CD4-positive, alpha-beta T cell (primary cell): ENCODE measurements around the gene SCGB2A2. TPM values are rescaled to one million over a fixed set of nuclear protein-coding genes. Genes with fewer than 3 reads are reported as not detected.

Source experiments
- ATAC-seq: fragments of 200-7000 bp; cut with Tn5 transposase; one replicate; pipeline ENCODE4 v1.10.0; 2022; ENCODE audit warnings: mild to moderate bottlenecking; ENCODE audit not compliant: poor library complexity
- CTCF ChIA-PET: fragments of 350-600 bp; sonication (Branson Sonifier 250); formaldehyde crosslinking; loops from one replicate; lab custom pipeline; 2021; ENCODE audit warnings: antibody characterized with exemption, inconsistent platforms; lab: Charles Lee
- POLR2A ChIA-PET: fragments of 350-600 bp; sonication (Branson Sonifier 250); formaldehyde crosslinking; loops from one replicate; lab custom pipeline; 2021; ENCODE audit warnings: antibody characterized with exemption, inconsistent platforms; lab: Charles Lee
- DNase-seq, 14 experiments: peaks; one replicate each; pipeline ENCODE4 v3.0.0-alpha.2; 2013 to 2020; ENCODE audit warnings: mixed read lengths in 2 of 14
- H3K27ac ChIP-seq, 2 donors: one replicate each; pipeline versions ENCODE4 v1.5.1 to v1.7.0; 2013; ENCODE audit warnings: low read length in 2 of 2, low read depth in 1 of 2, mild to moderate bottlenecking in 1 of 2
- H3K27me3 ChIP-seq, 2 experiments: 1 replicate in 1 of 2; 2 replicates in 1 of 2; pipeline versions ENCODE4 v1.6.1 to v1.7.0; 2013; ENCODE audit warnings: low read length in 2 of 2, control low read depth in 1 of 2, mild to moderate bottlenecking in 1 of 2, moderate library complexity in 1 of 2; ENCODE audit not compliant: insufficient read depth in 2 of 2, control insufficient read depth in 1 of 2
- H3K36me3 ChIP-seq: one replicate; pipeline ENCODE4 v1.6.1; 2013; ENCODE audit warnings: low read length, control low read depth; ENCODE audit not compliant: insufficient read depth
- H3K4me1 ChIP-seq: one replicate; pipeline ENCODE4 v1.6.1; 2013; ENCODE audit warnings: low read length, control low read depth; ENCODE audit not compliant: insufficient read depth
- H3K4me3 ChIP-seq: one replicate; pipeline ENCODE4 v1.5.1; 2013; ENCODE audit warnings: mild to moderate bottlenecking, low read length, moderate library complexity
- H3K9me3 ChIP-seq, 2 experiments: 1 replicate in 1 of 2; 2 replicates in 1 of 2; pipeline versions ENCODE4 v1.6.1 to v1.7.0; 2013; ENCODE audit warnings: low read length in 2 of 2, mild to moderate bottlenecking in 2 of 2, control low read depth in 1 of 2, moderate library complexity in 1 of 2; ENCODE audit not compliant: control insufficient read depth in 1 of 2, insufficient read depth in 1 of 2
- H3K27ac Mint-ChIP-seq: one replicate; pipeline ENCODE4 v1.8.0; 2020; ENCODE audit warnings: mixed read lengths
- H3K27me3 Mint-ChIP-seq: one replicate; pipeline ENCODE4 v1.8.0; 2021; ENCODE audit warnings: mixed read lengths
- H3K36me3 Mint-ChIP-seq: one replicate; pipeline ENCODE4 v1.8.0; 2021; ENCODE audit warnings: low read depth, mixed read lengths
- H3K4me1 Mint-ChIP-seq: one replicate; pipeline ENCODE4 v1.8.0; 2021; ENCODE audit warnings: low read depth, mixed read lengths
- H3K4me3 Mint-ChIP-seq: one replicate; pipeline ENCODE4 v1.8.0; 2020; ENCODE audit warnings: mild to moderate bottlenecking, mixed read lengths
- H3K9me3 Mint-ChIP-seq: one replicate; pipeline ENCODE4 v1.8.0; 2020; ENCODE audit warnings: mixed read lengths
- CTCF ChIP-seq: fragments of 200-600 bp; IDR thresholded peaks from one replicate; pipeline ENCODE4 v1.8.0; 2022; ENCODE audit warnings: antibody characterized with exemption, mild to moderate bottlenecking
- intact Hi-C, 2 experiments: fragments of 100-400 bp; cut with DNase I in 1 of 2; cut with micrococcal nuclease in 1 of 2; formaldehyde crosslinking; loops; one replicate each; pipeline versions ENCODE4 v1.15.1 to v1.9.0; 2023 to 2025; cut with DNase I, micrococcal nuclease
- total RNA-seq, 174 experiments: library from RNA in 2 of 174; stranded (reverse) in 2 of 174; gene quantifications; one replicate each; pipeline ENCODE4 v1.2.3 and lab custom pipeline; 2021 to 2026

Gene SCGB2A2
- total RNA-seq, 2 experiments from 2014 or later = not detected

DNA sequence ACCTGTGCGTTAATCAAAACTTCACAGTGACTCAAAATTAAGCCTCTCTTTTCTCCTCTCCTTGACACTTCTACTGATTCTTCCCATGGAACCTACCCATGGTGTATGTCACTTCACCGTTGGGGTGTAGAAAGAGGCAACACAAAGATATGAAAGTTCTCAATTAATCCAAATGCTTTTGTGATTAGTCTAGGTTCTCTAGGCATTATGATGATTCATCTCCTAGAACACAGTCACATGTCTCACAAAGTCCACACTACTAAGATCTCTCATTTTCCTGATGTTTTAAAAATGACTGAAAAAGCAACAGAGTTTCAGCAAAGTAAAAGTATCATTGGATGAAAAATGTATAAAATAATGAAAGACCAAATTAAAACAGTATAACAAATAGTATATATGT lies 13.7 kb upstream of the SCGB2A2 start:
- DNase-seq = no peak
- Histone ChIP-seq H3K9me3 (peaks cover 0 to 22% of the 10 kb centered on the region in 2 experiments), H3K4me1 (no peaks in the 10 kb centered on the region), H3K27me3 (no peaks in the 10 kb centered on the region), H3K4me3 (no peak overlapping the region), H3K36me3 (no peaks in the 10 kb centered on the region), H3K27ac (no peak overlapping the region)
- Mint-ChIP-seq H3K27ac (no peak overlapping the region), H3K9me3 (peaks cover 7% of the 10 kb centered on the region), H3K27me3 (peaks cover 30% of the 10 kb centered on the region), H3K4me1 (no peaks in the 10 kb centered on the region), H3K4me3 (no peak overlapping the region), H3K36me3 (peaks cover 13% of the 10 kb centered on the region)
- ATAC-seq = no peak
- CTCF ChIA-PET = no interaction called here
- POLR2A ChIA-PET = no interaction called here
- no peak for TF ChIP-seq CTCF
- intact Hi-C loops = no loop called here

DNA sequence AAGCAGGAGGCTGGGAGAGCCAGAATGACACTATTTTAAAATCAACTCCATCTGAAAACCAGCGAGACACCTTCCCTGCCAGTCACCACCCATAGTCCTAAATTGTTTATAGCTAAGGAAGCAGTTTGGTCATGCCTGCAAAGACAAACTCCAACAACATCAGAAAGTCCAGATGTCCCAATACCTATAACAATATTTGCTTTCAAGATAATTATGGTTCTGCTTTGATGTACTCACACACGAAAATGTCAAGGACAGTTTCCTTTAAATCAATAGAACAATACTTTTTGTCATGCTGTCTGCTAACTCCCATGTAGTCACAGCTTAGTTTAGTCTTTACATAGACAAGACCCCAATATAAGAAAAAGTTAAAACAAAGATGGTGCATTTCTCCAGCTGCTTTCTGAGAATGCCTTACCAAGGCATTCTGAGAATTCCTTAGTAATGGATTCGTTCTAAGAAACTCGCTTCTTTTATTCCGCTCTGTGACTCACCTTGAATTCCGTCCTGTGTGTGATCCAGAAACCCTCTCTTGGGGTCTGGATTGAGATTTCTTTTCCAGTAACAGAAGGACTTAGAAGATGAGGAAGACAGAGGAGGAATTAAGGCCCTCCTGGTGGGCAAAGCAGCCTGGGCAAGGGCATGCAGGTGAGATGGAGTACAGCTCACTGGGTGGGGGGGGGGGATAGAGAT lies 9.6 kb upstream of the SCGB2A2 start:
- Mint-ChIP-seq H3K9me3 (no peaks in the 10 kb centered on the region), H3K4me3 (no peak overlapping the region), H3K27ac (no peak overlapping the region), H3K27me3 (peaks cover 52% of the 10 kb centered on the region), H3K36me3 (peaks cover 4% of the 10 kb centered on the region), H3K4me1 (no peaks in the 10 kb centered on the region)
- intact Hi-C loops = no loop called here
- ChIA-PET CTCF (interaction anchor here (0.5 to 0.7 kb wide), 3 partner anchors 25 to 1030 kb away, joined by 3 to 4 read pairs (median 3); no protein-coding TSS in a partner anchor), POLR2A (no interaction called here)
- TF ChIP-seq CTCF = no peak
- Histone ChIP-seq H3K4me3 (no peak overlapping the region), H3K27ac (no peak overlapping the region), H3K36me3 (no peaks in the 10 kb centered on the region), H3K9me3 (no peaks in the 10 kb centered on the region), H3K4me1 (no peaks in the 10 kb centered on the region), H3K27me3 (no peaks in the 10 kb centered on the region)
- DNase-seq (no peak), ATAC-seq (no peak)

DNA sequence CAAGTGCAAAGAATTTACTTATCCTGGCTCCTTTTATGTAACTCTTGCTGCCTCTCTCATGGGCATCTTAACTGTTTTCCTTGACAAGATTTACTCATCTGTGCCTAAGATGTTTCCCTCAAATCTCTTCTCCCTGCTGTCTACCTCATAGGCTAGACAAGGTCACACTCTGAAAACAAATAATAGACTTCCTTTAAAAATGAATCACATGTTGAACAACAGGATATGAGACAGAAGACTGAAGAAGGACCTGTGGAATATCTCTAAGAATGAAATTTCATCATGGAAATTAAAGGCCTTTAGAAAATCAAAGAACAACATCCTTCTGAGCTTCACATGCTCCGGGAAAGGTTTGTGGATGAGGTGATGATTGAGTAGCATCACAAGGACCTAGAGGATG lies 6.0 kb upstream of the SCGB2A2 start:
- Mint-ChIP-seq H3K36me3 (no peaks in the 10 kb centered on the region), H3K4me1 (no peaks in the 10 kb centered on the region), H3K27ac (no peak overlapping the region), H3K4me3 (no peak overlapping the region), H3K9me3 (no peaks in the 10 kb centered on the region), H3K27me3 (peaks cover 52% of the 10 kb centered on the region)
- Histone ChIP-seq H3K27me3 (no peaks in the 10 kb centered on the region), H3K27ac (no peak overlapping the region), H3K4me1 (no peaks in the 10 kb centered on the region), H3K9me3 (no peaks in the 10 kb centered on the region), H3K36me3 (no peaks in the 10 kb centered on the region), H3K4me3 (no peak overlapping the region)
- ATAC-seq = no peak
- ChIA-PET POLR2A (no interaction called here), CTCF (no interaction called here)
- DNase-seq = no peak
- intact Hi-C loops = no loop called here
- no peak for TF ChIP-seq CTCF
